ENCODE results near the gene PHC3.

The PHC3 gene

GRCh38 chr3:170095771-170096170 lies 85.8 kb downstream of the PHC3 start:
- H3K4me3 ChIP-seq (replicated peaks; ENCODE audit: low read depth, low read length): no peak overlapping the region
- DNase-seq (ENCODE audit: low read depth): no peak
- no peak for TF ChIP-seq CTCF (IDR thresholded peaks at IDR 0.05; ENCODE audit: low read length, missing control alignments)

- no peak overlapping the region for H3K4me3 ChIP-seq (replicated peaks; ENCODE audit: low read depth, low read length)
- no peak for TF ChIP-seq CTCF (IDR thresholded peaks at IDR 0.05; ENCODE audit: low read length, missing control alignments)
- no peak for DNase-seq (ENCODE audit: low read depth)
Measured at GRCh38 chr3:170092907-170093306, 88.6 kb downstream of the PHC3 start.

- DNase-seq (ENCODE audit: low read depth): no peak
Measured at GRCh38 chr3:170090601-170090981, 90.9 kb downstream of the PHC3 start.

GRCh38 chr3:170089862-170090600 lies 91.5 kb downstream of the PHC3 start:
- no peak for TF ChIP-seq CTCF (IDR thresholded peaks at IDR 0.05; ENCODE audit: low read length, missing control alignments)
- no peak for DNase-seq (ENCODE audit: low read depth)
- H3K4me3 ChIP-seq (replicated peaks; ENCODE audit: low read depth, low read length): no peak overlapping the region

More at GRCh38 chr3:170090601-170090981, 90.9 kb downstream of the PHC3 start:
- H3K4me3 ChIP-seq (replicated peaks; ENCODE audit: low read depth, low read length): no peak overlapping the region
- no peak for TF ChIP-seq CTCF (IDR thresholded peaks at IDR 0.05; ENCODE audit: low read length, missing control alignments)

- DNase-seq (ENCODE audit: low read depth): no peak
- no peak for TF ChIP-seq CTCF (IDR thresholded peaks at IDR 0.05; ENCODE audit: low read length, missing control alignments)
- H3K4me3 ChIP-seq (replicated peaks; ENCODE audit: low read depth, low read length): no peak overlapping the region
Measured at GRCh38 chr3:170085396-170085795, 96.1 kb downstream of the PHC3 start.

- no peak for TF ChIP-seq CTCF (IDR thresholded peaks at IDR 0.05; ENCODE audit: low read length, missing control alignments)
- H3K4me3 ChIP-seq (replicated peaks; ENCODE audit: low read depth, low read length): no peak overlapping the region
- no peak for DNase-seq (ENCODE audit: low read depth)
Measured at GRCh38 chr3:170083343-170083742, 98.2 kb downstream of the PHC3 start.
